Endothelial cell of hepatic sinusoid (primary cell): Measurements from ENCODE around the gene KCNE1.
"Not testable (repeated sequence)": the region's sequence is repeated elsewhere in the genome, so short reads cannot be mapped to it uniquely, and the experiment has no call there.

Experiments
- in situ Hi-C: cut with HindIII; loops from 2 replicates; pipeline ENCODE4 v1.10.0; 2017; ENCODE audit warnings: low sequenced_read_pairs

Gene KCNE1

DNA sequence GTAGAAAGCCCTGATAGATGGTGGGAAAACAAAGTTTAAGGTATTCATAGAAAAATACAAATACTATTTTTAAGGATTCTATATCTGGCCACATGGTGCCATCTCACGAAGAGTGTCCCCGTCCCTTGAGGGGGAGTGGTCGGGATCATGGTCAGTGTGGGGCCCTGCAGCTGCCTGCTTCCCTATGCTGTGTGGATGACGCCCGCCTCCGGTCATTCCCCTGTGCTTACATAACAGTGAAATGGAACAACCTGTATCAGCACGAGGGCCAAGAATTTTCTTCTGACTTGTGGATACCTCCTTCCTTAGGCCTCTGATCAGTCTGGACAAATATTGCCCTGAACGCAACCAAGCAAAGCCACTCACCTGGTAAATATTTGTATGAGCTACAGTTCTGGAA is 84.7 kb downstream of the KCNE1 start:
- in situ Hi-C loops, result not testable (repeated sequence)

GRCh38 chr21:34423805-34424204 is 88.2 kb downstream of the KCNE1 start, which contains the start of gene SMIM34:
Gene SMIM34, minus strand, starts transcription at chr21:34423951. Its CDS starts 112 bp downstream, at chr21:34423839.
- in situ Hi-C loops, result not testable (repeated sequence)

- in situ Hi-C loops, result not testable (repeated sequence)
Observed at GRCh38 chr21:34417448-34418077, 94.4 kb downstream of the KCNE1 start.

DNA sequence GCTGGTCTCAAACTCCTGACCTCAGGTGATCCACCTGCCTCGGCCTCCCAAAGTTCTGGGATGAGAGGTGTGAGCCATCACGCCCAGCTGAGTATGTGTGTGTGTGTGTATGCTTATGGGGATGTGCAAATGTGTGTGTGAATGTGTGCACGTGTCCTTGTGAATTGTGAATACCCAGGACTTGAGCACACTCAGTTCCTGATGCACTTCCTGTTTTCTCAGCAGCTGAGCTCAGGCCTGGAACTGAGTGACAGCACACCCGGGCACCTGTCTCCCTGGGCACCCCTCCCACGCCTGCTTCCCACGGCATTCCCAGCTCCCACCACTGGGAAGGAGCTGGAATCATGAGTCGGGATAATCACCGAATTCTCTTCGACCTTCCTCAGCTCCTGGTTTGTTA is 104.7 kb downstream of the KCNE1 start:
- in situ Hi-C loops, result not testable (repeated sequence)

- in situ Hi-C loops, result not testable (repeated sequence)
Observed at GRCh38 chr21:34406676-34407075, 105.3 kb downstream of the KCNE1 start.

DNA sequence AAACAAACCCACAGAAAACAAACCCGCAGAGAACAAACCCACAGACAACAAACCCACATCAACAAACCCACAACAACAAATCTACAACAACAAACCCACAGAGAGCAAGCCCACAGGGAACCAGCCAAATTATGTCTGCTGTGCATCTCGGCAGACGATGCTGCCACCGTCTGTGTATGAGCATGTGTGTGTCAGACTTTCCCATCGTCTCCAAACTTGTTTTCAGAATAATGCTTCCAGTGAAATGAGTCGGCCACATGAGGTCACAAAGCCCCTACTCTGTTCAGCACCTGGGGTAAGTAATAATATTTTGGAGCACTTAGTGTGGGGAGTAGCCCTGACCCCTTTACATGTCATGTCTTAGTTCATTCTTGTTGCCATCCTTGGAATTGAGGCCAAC is 105.9 kb downstream of the KCNE1 start:
- in situ Hi-C loops, result not testable (repeated sequence)

GRCh38 chr21:34405686-34406085 is 106.3 kb downstream of the KCNE1 start:
- in situ Hi-C loops, result not testable (repeated sequence)

- in situ Hi-C loops, result not testable (repeated sequence)
Observed at GRCh38 chr21:34404742-34405141, 107.3 kb downstream of the KCNE1 start.

DNA sequence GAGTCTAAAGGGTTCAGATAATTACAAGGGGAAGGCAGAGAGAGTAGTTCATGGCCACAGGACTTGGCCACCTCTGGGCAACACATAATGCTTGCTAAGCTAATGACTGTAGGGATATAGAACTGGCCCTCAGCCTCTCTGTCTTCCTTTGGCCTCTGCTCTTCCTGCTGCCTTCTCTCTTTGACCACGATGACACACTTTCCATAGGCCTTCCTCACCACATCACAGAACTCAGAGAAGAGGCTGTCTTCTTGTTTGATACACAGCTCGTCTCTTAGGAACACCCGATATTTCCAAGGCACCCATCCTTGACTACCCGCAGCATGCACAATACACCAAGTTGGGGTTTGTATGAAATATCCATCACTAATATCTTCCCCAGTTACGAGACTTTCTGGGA is 111.5 kb downstream of the KCNE1 start:
- in situ Hi-C loops, result not testable (repeated sequence)
